Aorta (tissue), 5 donors: ENCODE results near the gene PLBD2. TPM values are rescaled to one million over a fixed set of nuclear protein-coding genes. Genes with fewer than 3 reads are reported as not detected.

Source experiments
- ATAC-seq: fragments of 200-7000 bp; cut with Tn5 transposase; one replicate; pipeline ENCODE4 v1.9.1; 2022; ENCODE audit warnings: moderate library complexity; ENCODE audit not compliant: low FRiP score
- DNase-seq, 2 donors: peaks; one replicate each; pipeline ENCODE4 v3.0.0-alpha.2; 2020
- H3K27ac ChIP-seq, 2 donors: one replicate each; pipeline ENCODE4 v1.5.1; 2013; ENCODE audit warnings: low read length in 2 of 2, mild to moderate bottlenecking in 2 of 2, moderate library complexity in 2 of 2, control low read depth in 1 of 2, inconsistent platforms in 1 of 2, low read depth in 1 of 2
- H3K27me3 ChIP-seq, 2 donors: one replicate each; pipeline ENCODE4 v1.6.1; 2013; ENCODE audit warnings: control low read depth in 1 of 2, low read length in 1 of 2, mild to moderate bottlenecking in 1 of 2, moderate library complexity in 1 of 2; ENCODE audit not compliant: insufficient read depth in 2 of 2, control insufficient read depth in 1 of 2
- H3K36me3 ChIP-seq, 2 donors: one replicate each; pipeline ENCODE4 v1.6.1; 2013; ENCODE audit warnings: control low read depth in 1 of 2, low read length in 1 of 2, mild to moderate bottlenecking in 1 of 2; ENCODE audit not compliant: insufficient read depth in 2 of 2, control insufficient read depth in 1 of 2
- H3K4me1 ChIP-seq, 2 donors: one replicate each; pipeline ENCODE4 v1.6.1; 2013; ENCODE audit warnings: low read length in 2 of 2, control low read depth in 1 of 2, mild to moderate bottlenecking in 1 of 2, moderate library complexity in 1 of 2; ENCODE audit not compliant: insufficient read depth in 2 of 2, control insufficient read depth in 1 of 2
- H3K4me3 ChIP-seq, 2 donors: one replicate each; pipeline ENCODE4 v1.5.1; 2013; ENCODE audit warnings: low read length in 2 of 2, control low read depth in 1 of 2, mild to moderate bottlenecking in 1 of 2
- H3K9me3 ChIP-seq: one replicate; pipeline ENCODE4 v1.6.1; 2013; ENCODE audit warnings: mild to moderate bottlenecking, low read length; ENCODE audit not compliant: control insufficient read depth
- WGBS, 2 donors: extraction: QIAGEN DNeasy Blood & Tissue Kit; methylation state at CpG; one replicate each; pipeline ENCODE4 v1.1.7; 2013; 5-methylcytosine and 5-hydroxymethylcytosine counted together
- intact Hi-C, 2 donors: fragments of 100-400 bp; cut with DNase I; formaldehyde crosslinking; loops; one replicate each; pipeline versions ENCODE4 v1.14.2 to v1.15.0; 2022
- polyA plus RNA-seq, 2 donors: library from polyadenylated mRNA; stranded (reverse); fragments of 200-250 nt; gene quantifications; one replicate each; pipeline ENCODE4 v1.2.3, GENCODE V29; 2013
- total RNA-seq, 2 donors: library from RNA; stranded (reverse); fragmentation: NEBNext Ultra II Directional; extraction: Animal tissue kit (Norgen Biotek cat#: 25700); gene quantifications; one replicate each; pipeline ENCODE4 v1.2.1, GENCODE V29; 2021
- donor health status: healthy with polysubstance abuse.
- donor health status: Bipolar disorder and iron deficiency.
- donor health status: DM: no; HTN: no; CAD: no.
- donor health status: DM: no; HTN: no; CAD: no.
- donor health status: DM: yes; HTN: yes; CAD: no.

The PLBD2 gene
- total and polyA plus RNA-seq, 4 donors, result 11.6 to 76.1 (median 46.1) TPM

DNA sequence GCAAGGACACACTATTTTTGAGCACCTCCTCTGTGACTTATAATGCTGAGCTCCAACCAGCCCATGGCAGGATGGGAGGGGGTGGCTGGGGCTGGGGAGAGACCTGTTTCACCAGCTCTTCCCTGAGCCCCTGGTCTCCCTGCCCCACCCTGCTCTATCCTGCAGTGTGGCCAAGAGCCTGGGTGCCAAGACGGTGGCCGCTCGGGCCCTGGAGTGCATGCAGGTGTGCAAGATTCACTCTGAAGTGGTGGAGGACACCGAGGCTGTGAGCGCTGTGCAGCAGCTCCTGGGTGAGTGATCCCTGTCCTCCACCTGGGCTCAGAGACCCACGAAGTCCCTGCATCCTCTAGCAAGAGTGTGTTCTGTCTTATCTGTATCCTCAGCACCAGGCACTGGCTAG lies 78.2 kb downstream of the PLBD2 start:
- Histone ChIP-seq H3K27ac (no peak overlapping the region), H3K4me3 (no peak overlapping the region), H3K36me3 (no peaks in the 10 kb centered on the region), H3K4me1 (no peaks in the 10 kb centered on the region), H3K27me3 (no peaks in the 10 kb centered on the region), H3K9me3 (no peaks in the 10 kb centered on the region)
- WGBS, 2 donors, result 84 to 91% methylated on average over 6 of the region's 6 CpGs
- ATAC-seq (no peak), DNase-seq (no peak)
- intact Hi-C loops, result no loop called here

- H3K27ac ChIP-seq, result no peak overlapping the region
- no peaks in the 10 kb centered on the region for H3K4me1 ChIP-seq
- no peaks in the 10 kb centered on the region for H3K9me3 ChIP-seq
- no peak for ATAC-seq
- intact Hi-C loops, result no loop called here
- DNase-seq, result no peak
- H3K27me3 ChIP-seq, result no peaks in the 10 kb centered on the region
- H3K4me3 ChIP-seq, result no peak overlapping the region
- no peaks in the 10 kb centered on the region for H3K36me3 ChIP-seq
- 85 to 88% methylated on average over 6 of the region's 6 CpGs for WGBS, 2 donors
These were observed 78.8 kb downstream of the PLBD2 start for GRCh38 chr12:113436993-113437728.

DNA sequence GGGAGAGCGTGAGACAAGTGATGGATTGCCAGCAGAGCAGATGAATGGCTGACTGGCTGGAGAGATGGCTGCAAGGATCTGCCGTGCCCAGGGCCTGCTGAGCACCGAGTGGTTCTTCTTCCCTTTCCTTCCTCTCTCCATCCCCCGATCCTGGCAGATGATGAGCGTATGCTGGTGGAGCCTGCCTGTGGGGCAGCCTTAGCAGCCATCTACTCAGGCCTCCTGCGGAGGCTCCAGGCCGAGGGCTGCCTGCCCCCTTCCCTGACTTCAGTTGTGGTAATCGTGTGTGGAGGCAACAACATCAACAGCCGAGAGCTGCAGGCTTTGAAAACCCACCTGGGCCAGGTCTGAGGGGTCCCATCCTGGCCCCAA lies 79.3 kb downstream of the PLBD2 start:
- no peaks in the 10 kb centered on the region for H3K27me3 ChIP-seq
- no peaks in the 10 kb centered on the region for H3K36me3 ChIP-seq
- no peaks in the 10 kb centered on the region for H3K9me3 ChIP-seq
- ATAC-seq (no peak), DNase-seq (no peak)
- H3K27ac ChIP-seq, result no peak overlapping the region
- H3K4me3 ChIP-seq, result no peak overlapping the region
- intact Hi-C loops, result no loop called here
- H3K4me1 ChIP-seq, result no peaks in the 10 kb centered on the region
- WGBS, 2 donors, result 65 to 68% methylated on average over 9 of the region's 9 CpGs

DNA sequence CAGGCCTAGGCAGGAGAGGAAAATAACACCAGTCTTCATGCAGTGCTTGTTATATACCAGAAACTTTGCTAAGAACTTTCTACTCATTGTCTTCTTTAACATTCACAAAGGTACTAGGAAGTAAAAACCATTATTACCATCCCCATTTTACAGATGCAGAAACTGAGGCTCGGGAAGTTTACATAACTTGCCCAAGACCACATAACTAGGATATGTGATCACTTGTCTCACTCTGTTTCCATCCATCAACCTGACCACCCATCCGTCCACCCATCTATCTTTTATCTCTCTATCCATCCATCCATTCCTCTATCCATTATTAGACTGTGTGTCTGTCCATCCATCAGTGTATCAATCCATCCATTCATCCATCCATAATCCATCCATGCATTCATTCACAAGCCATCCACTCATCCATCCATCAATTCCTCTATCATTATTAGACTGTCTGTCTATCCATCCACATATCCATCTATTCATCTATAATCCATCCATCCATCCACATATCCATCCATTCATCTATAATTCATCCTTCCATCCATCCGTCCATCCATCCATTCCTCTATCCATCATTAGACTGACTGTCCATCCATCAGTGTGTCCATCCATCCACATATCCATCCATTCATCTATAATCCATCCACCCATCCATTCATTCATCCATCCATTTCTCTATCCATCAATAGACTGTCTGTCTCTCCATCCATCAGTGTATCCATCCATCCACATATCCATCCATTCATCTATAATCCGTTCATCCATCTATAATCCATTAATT lies 80.3 kb downstream of the PLBD2 start:
- ATAC-seq (no peak), DNase-seq (no peak)
- no peak overlapping the region for H3K27ac ChIP-seq
- H3K4me3 ChIP-seq, result no peak overlapping the region
- WGBS, 2 donors, result 81% methylated on average over 4 of the region's 4 CpGs
- no peaks in the 10 kb centered on the region for H3K4me1 ChIP-seq
- H3K9me3 ChIP-seq, result peaks cover 2% of the 10 kb centered on the region
- no peaks in the 10 kb centered on the region for H3K36me3 ChIP-seq
- H3K27me3 ChIP-seq, result no peaks in the 10 kb centered on the region
- intact Hi-C loops, result no loop called here

GRCh38 chr12:113439301-113439597 lies 80.9 kb downstream of the PLBD2 start:
- ATAC-seq (no peak), DNase-seq (no peak)
- intact Hi-C loops, result no loop called here
- H3K4me1 ChIP-seq, result no peaks in the 10 kb centered on the region
- H3K27me3 ChIP-seq, result no peaks in the 10 kb centered on the region
- H3K27ac ChIP-seq, result no peak overlapping the region
- WGBS, 2 donors, result 37 to 44% methylated on average over 4 of the region's 4 CpGs
- H3K9me3 ChIP-seq, result peaks cover 2% of the 10 kb centered on the region
- H3K36me3 ChIP-seq, result no peaks in the 10 kb centered on the region
- no peak overlapping the region for H3K4me3 ChIP-seq

GRCh38 chr12:113439606-113440030 lies 81.2 kb downstream of the PLBD2 start:
- Histone ChIP-seq H3K27ac (no peak overlapping the region), H3K9me3 (peaks cover 2% of the 10 kb centered on the region), H3K27me3 (no peaks in the 10 kb centered on the region), H3K4me3 (no peak overlapping the region), H3K4me1 (no peaks in the 10 kb centered on the region), H3K36me3 (no peaks in the 10 kb centered on the region)
- 33 to 34% methylated on average over 8 of the region's 8 CpGs for WGBS, 2 donors
- DNase-seq (no peak), ATAC-seq (no peak)
- intact Hi-C loops, result no loop called here

DNA sequence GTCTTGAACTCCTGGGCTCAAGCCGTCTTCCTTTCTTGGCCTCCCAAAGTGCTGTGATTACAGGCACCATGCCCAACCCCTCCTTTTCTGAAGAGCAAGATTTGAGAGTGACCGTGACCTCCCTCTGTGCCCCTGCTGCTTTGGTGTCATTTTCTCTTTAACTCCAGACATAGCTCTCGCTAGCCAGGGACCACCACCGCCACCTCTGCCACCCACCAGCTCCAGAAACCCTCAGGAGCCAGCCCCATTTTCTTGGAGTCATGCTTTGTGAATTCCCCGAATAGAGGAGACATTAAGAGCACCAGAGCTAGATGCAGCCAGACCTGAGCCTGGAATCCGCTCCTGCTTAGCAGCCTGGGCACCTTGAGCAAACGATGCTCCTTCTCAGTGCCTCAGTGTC lies 81.9 kb downstream of the PLBD2 start:
- H3K4me3 ChIP-seq, result no peak overlapping the region
- DNase-seq (no peak), ATAC-seq (no peak)
- H3K27ac ChIP-seq, result no peak overlapping the region
- WGBS, 2 donors, result 64 to 65% methylated on average over 7 of the region's 7 CpGs
- no peaks in the 10 kb centered on the region for H3K27me3 ChIP-seq
- intact Hi-C loops, result no loop called here
- H3K9me3 ChIP-seq, result peaks cover 4% of the 10 kb centered on the region
- no peaks in the 10 kb centered on the region for H3K4me1 ChIP-seq
- no peaks in the 10 kb centered on the region for H3K36me3 ChIP-seq
